ENCODE results near the gene CTXN1.

DNA sequence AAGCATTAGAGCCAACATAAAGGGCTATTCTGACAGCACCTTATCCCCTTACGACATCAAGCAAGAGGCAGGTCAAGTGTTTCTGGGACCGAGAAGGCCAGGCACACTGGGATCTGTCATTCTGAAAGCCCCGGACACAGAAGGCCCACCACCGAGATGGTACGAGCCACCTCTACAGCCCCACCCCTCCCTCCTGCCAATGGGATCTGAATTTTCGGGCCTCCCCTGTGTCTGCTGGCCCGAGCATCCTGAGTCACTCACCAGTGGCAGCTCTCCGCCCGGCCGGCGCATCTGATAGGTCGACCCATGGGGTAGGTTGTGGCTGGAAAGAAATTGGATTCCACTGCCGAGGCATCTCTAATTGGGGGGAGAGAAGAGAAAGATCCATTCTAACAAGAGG is 14.9 kb upstream of the CTXN1 start:
- TF ChIP-seq, protein P1, sequence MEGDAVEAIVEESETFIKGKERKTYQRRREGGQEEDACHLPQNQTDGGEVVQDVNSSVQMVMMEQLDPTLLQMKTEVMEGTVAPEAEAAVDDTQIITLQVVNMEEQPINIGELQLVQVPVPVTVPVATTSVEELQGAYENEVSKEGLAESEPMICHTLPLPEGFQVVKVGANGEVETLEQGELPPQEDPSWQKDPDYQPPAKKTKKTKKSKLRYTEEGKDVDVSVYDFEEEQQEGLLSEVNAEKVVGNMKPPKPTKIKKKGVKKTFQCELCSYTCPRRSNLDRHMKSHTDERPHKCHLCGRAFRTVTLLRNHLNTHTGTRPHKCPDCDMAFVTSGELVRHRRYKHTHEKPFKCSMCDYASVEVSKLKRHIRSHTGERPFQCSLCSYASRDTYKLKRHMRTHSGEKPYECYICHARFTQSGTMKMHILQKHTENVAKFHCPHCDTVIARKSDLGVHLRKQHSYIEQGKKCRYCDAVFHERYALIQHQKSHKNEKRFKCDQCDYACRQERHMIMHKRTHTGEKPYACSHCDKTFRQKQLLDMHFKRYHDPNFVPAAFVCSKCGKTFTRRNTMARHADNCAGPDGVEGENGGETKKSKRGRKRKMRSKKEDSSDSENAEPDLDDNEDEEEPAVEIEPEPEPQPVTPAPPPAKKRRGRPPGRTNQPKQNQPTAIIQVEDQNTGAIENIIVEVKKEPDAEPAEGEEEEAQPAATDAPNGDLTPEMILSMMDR (IDR thresholded peaks at IDR 0.05; ENCODE audit: insufficient read depth, low read length, poor library complexity, severe bottlenecking) = no peak
- no peak for TF ChIP-seq EZH2phosphoT487 (conservative IDR thresholded peaks at IDR 0.05; ENCODE audit: low read length)
